Activated naive CD4-positive, alpha-beta T cell treated with anti-CD3 and anti-CD28 coated beads, Interleukin-2, amount 10 ng/mL, durations not matched to agents 7 days and 5 days (primary cell): Measurements from ENCODE around the gene GNB1L.

Experiments
- CTCF ChIA-PET: fragments of 350-600 bp; sonication (Branson Sonifier 250); formaldehyde crosslinking; loops from one replicate; lab custom pipeline; 2021; ENCODE audit warnings: antibody characterized with exemption; lab: Charles Lee
- DNase-seq: peaks from one replicate; pipeline ENCODE4 v3.0.0-alpha.2; 2020
- H3K27ac Mint-ChIP-seq: one replicate; pipeline ENCODE4 v1.8.0; 2021; ENCODE audit warnings: mild to moderate bottlenecking, moderate library complexity, mixed read lengths
- H3K27me3 Mint-ChIP-seq: one replicate; pipeline ENCODE4 v1.8.0; 2021; ENCODE audit warnings: mild to moderate bottlenecking, mixed read lengths
- H3K36me3 Mint-ChIP-seq: one replicate; pipeline ENCODE4 v1.8.0; 2021; ENCODE audit warnings: mixed read lengths
- H3K4me1 Mint-ChIP-seq: one replicate; pipeline ENCODE4 v1.8.0; 2021; ENCODE audit warnings: mixed read lengths
- H3K4me3 Mint-ChIP-seq: one replicate; pipeline ENCODE4 v1.8.0; 2021; ENCODE audit warnings: mild to moderate bottlenecking, moderate library complexity, mixed read lengths
- H3K9me3 Mint-ChIP-seq: one replicate; pipeline ENCODE4 v1.8.0; 2021; ENCODE audit warnings: mixed read lengths

The GNB1L gene

DNA sequence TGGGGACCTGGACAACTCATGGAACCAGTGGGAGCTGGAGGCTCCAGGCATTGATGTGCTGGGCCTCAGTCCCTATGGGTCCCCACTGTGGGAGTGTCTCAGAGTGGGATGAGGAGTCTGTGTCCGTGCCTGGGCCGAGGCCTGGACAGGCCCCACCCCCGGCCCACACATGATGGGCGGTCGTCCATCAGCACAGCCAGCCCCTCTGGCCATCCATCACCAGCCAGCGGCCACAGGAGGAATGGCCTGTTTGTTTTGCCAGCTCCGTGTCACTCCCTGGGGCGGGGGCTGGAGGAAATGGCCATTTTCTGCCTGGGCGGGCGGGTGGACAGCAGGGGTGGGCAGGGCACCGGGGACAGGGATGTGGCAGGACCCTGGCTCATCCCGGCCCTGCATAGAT lies 107.1 kb downstream of the GNB1L start:
- Mint-ChIP-seq H3K27me3 (peaks cover 24% of the 10 kb centered on the region), H3K4me3 (no peak overlapping the region), H3K4me1 (no peaks in the 10 kb centered on the region), H3K36me3 (no peaks in the 10 kb centered on the region), H3K27ac (no peak overlapping the region), H3K9me3 (no peaks in the 10 kb centered on the region)
- CTCF ChIA-PET, result interaction anchor here (1.0 kb wide), 1 partner anchor 17 kb away, joined by 3 read pairs; no protein-coding TSS in a partner anchor
- DNase-seq, result no peak

DNA sequence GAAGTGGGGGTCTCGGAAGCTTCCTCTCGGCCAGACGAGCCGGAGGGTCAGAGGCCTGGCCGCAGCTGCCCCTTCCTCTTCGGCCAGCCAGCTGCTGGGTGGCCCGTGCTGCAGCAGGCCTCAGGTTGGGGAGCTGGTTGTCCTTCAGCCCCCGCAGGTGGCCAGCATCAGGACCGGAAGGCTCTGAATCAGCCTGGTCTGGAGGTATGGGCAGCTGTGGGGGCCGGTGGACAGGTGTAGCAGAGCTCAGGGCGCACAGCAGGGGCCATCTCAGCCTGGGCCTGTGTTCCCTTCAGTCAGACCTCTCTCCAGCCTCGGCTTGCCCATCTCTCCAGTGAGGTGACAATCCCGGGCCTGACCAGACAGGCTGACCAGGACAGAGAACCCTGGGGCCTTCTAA lies 107.9 kb downstream of the GNB1L start:
- Mint-ChIP-seq H3K27me3 (peaks cover 16% of the 10 kb centered on the region), H3K9me3 (no peaks in the 10 kb centered on the region), H3K4me1 (no peaks in the 10 kb centered on the region), H3K27ac (no peak overlapping the region), H3K4me3 (no peak overlapping the region), H3K36me3 (no peaks in the 10 kb centered on the region)
- no peak for DNase-seq
- CTCF ChIA-PET, result interaction anchor here (1.0 to 1.7 kb wide), 2 partner anchors 16 to 17 kb away, joined by 3 to 8 read pairs; no protein-coding TSS in a partner anchor

DNA sequence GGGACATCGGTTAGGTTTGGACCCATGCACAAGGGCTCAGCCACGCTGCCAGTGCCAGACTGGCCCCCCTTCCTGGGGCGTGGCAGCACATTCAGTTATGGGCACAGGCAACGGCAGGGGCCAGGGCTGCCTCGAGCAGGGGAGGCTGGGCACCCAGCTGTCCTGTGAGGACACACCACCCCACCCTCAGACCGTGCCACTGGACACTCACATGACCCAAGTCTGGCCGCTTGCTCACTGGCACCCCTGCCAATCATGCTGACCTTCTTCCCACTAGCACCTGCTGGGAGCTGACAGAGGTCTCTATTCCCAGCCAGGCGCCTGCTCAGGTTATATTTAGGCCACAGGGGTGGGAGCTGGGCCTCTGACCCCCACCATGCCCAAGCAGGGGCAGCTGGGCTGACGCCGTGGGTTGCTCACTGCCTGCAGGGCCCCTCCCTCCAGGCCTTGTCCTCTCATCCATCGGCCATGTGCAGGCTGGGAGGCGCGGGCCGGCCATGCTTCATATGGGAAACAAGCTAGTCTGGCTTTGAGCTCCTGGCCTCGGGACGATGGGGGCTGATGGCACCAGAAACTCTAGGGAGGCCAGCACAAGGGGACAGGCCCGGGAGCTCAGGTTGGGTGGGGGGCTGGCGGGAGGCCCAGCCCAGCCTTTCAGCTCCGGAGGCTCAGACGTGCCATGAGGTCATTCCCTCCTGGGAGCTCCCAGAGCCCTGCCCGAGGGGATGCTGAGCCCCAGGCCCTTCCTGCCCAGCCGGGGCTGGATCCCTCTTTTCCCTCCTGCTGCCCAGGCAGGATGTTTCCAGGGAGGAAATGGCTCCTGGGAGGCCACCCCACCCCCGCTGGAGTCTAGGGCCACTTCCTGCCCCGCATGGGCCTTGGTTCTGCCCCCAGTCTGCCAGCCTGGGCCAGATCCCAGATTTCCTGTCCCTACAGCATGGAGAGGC lies 109.2 kb downstream of the GNB1L start:
- H3K27ac Mint-ChIP-seq, result no peak overlapping the region
- DNase-seq, result no peak
- H3K36me3 Mint-ChIP-seq, result no peaks in the 10 kb centered on the region
- H3K27me3 Mint-ChIP-seq, result peaks cover 8% of the 10 kb centered on the region
- CTCF ChIA-PET, result interaction anchor here (1.7 kb wide), 2 partner anchors 16 to 165 kb away, joined by 6 to 8 read pairs; no protein-coding TSS in a partner anchor
- H3K9me3 Mint-ChIP-seq, result no peaks in the 10 kb centered on the region
- H3K4me1 Mint-ChIP-seq, result no peaks in the 10 kb centered on the region
- H3K4me3 Mint-ChIP-seq, result no peak overlapping the region

DNA sequence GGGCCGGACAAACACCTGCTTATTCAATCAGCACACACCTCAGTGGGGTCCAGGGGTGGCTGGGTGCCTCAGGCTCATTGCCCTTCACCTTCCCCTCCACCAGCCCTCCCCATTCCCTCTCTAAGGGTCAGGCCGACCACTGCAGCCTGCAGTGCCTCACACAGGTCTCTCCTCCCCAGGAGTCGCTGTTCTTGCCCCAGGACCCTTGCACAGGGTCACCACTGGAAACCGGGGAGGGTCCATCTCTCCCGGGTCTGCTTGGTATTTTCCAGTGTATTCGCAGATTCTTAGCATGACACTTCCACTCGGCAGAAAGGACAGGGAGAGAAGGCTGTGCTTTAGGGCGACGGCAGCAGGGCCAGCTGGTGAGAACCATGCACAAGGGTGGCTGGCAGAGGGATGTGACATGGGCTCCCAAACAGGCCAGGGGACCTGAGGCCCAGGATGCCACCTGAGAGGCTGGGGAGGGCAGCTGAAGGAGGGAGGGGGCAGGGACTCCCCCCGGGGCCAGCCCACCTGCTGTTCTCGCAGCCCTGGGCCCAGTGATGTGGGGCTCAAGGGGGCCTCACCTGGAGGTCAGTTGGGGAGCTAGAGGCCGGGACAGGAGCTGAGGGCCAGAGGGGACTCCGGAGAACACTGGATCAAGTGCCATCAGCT lies 110.2 kb downstream of the GNB1L start:
- CTCF ChIA-PET, result interaction anchor here (1.7 kb wide), 1 partner anchor 165 kb away, joined by 6 read pairs; no protein-coding TSS in a partner anchor
- Mint-ChIP-seq H3K27ac (no peak overlapping the region), H3K36me3 (no peaks in the 10 kb centered on the region), H3K9me3 (no peaks in the 10 kb centered on the region), H3K27me3 (peaks cover 8% of the 10 kb centered on the region), H3K4me1 (no peaks in the 10 kb centered on the region), H3K4me3 (no peak overlapping the region)
- no peak for DNase-seq

DNA sequence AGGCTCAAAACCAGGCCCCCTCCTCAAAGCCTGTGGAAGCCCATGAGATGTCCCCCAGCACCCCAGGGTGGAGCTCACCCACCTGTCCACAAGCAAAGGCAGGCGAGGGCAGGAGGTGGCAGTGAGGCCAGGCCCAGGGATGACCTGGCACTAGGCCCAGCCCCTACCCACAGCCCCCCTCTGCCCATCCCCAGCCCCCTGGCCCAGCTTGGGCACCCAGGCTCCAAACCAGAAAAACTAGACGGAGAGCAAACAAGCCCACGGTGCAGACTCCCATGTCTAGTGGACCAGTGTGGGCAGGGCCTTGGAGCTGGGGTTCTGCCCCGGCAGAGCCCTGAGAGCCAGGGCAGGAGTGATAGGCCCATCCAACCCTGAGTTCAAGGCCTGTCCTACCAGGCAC lies 111.0 kb downstream of the GNB1L start:
- Mint-ChIP-seq H3K4me1 (no peaks in the 10 kb centered on the region), H3K27ac (no peak overlapping the region), H3K27me3 (no peaks in the 10 kb centered on the region), H3K9me3 (no peaks in the 10 kb centered on the region), H3K36me3 (no peaks in the 10 kb centered on the region), H3K4me3 (no peak overlapping the region)
- CTCF ChIA-PET, result no interaction called here
- no peak for DNase-seq

DNA sequence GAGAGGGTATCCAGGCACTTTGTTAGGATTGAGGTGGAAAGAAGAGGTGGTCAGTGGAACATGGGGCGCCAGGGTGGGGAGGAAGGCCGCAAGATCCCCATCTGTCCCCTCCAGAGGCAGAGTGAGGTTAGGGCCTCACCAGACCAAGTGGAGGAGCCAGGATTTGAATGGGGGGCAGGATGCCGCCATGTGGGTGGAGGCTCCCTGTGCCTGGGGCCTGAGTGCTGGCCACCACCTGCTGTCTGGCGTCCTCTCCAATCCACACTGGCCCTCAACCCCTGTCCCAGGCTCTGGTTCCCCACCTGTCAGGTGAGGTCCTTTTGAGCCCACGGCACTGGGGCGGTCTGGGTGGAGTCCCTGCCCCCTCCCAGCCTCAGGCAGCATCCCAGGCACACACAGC lies 111.6 kb downstream of the GNB1L start:
- no peak for DNase-seq
- Mint-ChIP-seq H3K27ac (no peak overlapping the region), H3K36me3 (no peaks in the 10 kb centered on the region), H3K9me3 (no peaks in the 10 kb centered on the region), H3K27me3 (no peaks in the 10 kb centered on the region), H3K4me3 (no peak overlapping the region), H3K4me1 (no peaks in the 10 kb centered on the region)
- CTCF ChIA-PET, result no interaction called here

DNA sequence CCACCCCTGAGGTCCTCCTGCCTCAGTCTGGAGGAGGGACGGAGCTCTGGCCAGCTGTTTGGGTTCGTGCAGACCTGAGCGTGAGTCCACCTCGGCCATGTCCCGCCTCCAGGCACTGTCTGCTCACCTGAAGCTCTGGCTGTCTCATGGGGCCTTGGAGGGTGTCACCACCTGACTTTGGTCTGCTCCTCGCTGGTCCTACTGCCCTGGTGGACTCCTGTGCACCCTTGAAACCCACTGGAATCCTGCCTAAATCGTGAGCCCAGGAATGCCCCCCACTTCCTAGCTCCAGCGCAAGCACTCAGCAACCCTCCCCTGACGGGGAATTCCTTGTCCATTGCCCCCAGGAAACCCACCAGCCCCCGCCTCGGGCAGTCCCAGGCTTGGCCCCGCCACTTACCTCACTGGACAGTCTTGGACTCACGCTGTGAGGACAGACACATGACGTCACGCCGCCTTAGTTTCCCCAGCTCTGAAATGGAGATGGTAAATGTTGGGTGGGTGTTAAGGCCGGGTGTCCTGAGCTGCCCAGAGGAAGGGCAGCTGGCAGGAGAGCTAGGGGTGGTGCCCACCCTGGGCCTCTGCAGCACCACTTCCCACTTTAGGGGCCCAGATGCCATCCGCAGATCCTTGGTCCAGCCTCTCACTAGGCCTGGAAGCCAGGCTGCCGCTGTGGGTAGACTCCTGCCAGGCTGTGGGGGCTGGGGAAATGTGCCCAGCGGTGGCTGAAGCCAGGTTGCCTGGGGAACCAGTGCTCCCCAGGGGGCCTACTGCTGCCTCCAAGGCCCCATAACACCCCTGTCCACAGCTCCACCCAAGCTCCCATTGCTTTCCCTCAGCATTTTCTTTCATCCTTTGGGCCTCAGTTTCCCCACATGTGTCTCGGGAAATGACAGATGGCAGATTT lies 112.3 kb downstream of the GNB1L start:
- Mint-ChIP-seq H3K4me1 (no peaks in the 10 kb centered on the region), H3K27me3 (no peaks in the 10 kb centered on the region), H3K9me3 (no peaks in the 10 kb centered on the region), H3K27ac (no peak overlapping the region), H3K36me3 (no peaks in the 10 kb centered on the region), H3K4me3 (no peak overlapping the region)
- CTCF ChIA-PET, result interaction anchor here (0.7 to 1.1 kb wide), 3 partner anchors 12 to 168 kb away, joined by 3 to 4 read pairs (median 4); no protein-coding TSS in a partner anchor
- DNase-seq, result no peak

DNA sequence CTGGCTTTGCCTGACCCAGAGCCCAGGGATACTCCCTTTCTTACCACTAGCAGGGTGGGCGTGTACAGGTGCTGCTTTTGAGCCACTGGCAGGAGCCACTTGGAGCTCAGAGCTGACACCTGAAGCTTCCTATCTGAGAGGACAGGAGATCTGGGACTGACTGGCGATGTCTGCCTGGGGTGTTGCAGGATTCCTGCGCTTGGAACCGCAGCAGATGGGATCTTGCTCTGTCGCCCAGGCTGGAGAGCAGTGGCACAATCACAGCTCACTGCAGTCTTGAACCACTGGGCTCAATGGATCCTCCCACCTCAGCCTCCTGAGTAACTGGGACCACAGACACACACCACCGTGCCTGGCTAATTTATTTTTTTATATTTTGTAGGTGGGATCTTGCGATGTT lies 113.6 kb downstream of the GNB1L start:
- H3K9me3 Mint-ChIP-seq, result no peaks in the 10 kb centered on the region
- no peaks in the 10 kb centered on the region for H3K27me3 Mint-ChIP-seq
- no peak overlapping the region for H3K4me3 Mint-ChIP-seq
- no peaks in the 10 kb centered on the region for H3K4me1 Mint-ChIP-seq
- H3K27ac Mint-ChIP-seq, result no peak overlapping the region
- H3K36me3 Mint-ChIP-seq, result no peaks in the 10 kb centered on the region
- CTCF ChIA-PET, result interaction anchor here (1.4 to 2.3 kb wide), 2 partner anchors 8 to 11 kb away, joined by 3 to 9 read pairs; no protein-coding TSS in a partner anchor
- no peak for DNase-seq

DNA sequence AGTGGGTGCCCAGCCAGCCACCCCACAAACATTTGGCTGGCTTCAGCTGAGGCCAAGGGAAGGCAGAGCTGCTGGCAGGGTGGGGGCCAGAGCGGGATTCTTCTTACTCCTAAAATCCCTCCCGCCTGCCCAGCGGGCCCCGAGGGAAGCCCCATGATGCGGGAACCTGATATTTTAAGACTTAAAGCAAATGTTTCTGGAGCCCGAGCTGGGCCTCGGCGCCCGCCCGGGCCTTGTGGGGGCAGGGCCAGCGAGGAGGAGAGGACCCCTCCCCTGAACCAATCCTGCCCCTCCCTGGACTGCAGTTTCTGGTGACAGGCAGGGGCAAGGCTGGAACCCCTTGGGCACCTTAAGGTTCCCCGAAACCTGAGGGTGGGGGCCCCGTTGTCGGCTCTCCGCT lies 114.1 kb downstream of the GNB1L start:
- Mint-ChIP-seq H3K4me3 (no peak overlapping the region), H3K36me3 (no peaks in the 10 kb centered on the region)
- CTCF ChIA-PET, result interaction anchor here (1.4 to 2.3 kb wide), 2 partner anchors 8 to 10 kb away, joined by 3 to 9 read pairs; no protein-coding TSS in a partner anchor

DNA sequence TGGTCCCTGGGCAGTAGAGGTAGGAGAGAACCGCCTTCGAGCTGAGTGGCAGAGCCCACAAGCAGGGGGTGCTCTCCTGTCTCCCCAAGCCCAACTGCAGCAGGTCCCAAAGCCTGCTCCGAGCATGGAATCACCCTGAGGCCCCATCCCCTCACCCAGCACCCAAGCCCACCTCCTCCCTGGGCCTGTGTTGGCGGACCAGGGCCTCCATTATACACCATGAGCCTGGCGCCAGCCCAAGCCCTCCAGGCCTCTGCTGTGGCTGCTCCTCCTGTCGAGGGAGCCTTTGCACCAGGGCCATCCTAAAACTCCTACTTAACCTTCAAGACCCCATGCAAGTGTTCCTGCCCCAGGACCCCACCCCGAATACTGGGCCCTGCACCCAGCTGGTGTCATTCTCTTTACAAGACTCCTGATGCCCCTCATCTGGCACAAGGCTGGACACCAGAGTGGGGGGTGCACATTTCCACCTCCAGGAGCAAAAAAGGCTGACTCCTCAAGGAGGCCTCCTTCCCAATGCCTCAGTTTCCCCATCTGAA lies 114.7 kb downstream of the GNB1L start:
- peaks cover under 1% of the 10 kb centered on the region for H3K27me3 Mint-ChIP-seq
- H3K36me3 Mint-ChIP-seq, result no peaks in the 10 kb centered on the region
- H3K4me1 Mint-ChIP-seq, result no peaks in the 10 kb centered on the region
- CTCF ChIA-PET, result interaction anchor here (2.3 kb wide), 1 partner anchor 10 kb away, joined by 9 read pairs; no protein-coding TSS in a partner anchor
- no peaks in the 10 kb centered on the region for H3K9me3 Mint-ChIP-seq
- H3K4me3 Mint-ChIP-seq, result no peak overlapping the region
- DNase-seq, result no peak
- H3K27ac Mint-ChIP-seq, result no peak overlapping the region

More for the DNA sequence above, 114.1 kb downstream of the GNB1L start:
- Mint-ChIP-seq H3K27me3 (no peaks in the 10 kb centered on the region), H3K9me3 (no peaks in the 10 kb centered on the region), H3K4me1 (no peaks in the 10 kb centered on the region), H3K27ac (no peak overlapping the region)
- no peak for DNase-seq

DNA sequence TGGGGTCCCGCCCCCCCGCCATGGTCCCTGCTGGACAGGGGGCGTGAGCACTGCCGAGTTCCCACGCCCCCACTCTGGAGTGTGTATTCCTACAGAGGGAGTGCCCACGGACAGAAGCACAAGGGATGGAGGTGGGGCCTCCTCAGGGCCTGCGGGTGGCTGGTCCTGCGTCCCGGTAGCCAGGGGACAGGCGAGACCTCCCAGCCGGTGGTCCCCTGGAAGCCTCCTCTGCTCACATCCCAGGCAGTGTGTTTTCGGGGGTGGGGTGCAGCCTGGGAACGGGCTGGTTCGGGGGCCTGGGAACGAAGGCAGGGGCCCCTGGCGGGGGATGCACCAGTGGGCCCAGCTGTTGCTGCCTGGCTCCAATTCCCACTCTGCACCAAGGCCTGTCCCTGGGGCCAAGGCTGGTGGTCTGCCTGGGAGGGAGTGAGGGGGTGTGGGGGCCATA lies 115.2 kb downstream of the GNB1L start:
- Mint-ChIP-seq H3K4me3 (no peak overlapping the region), H3K9me3 (no peaks in the 10 kb centered on the region), H3K36me3 (no peaks in the 10 kb centered on the region), H3K27ac (no peak overlapping the region), H3K27me3 (peaks cover 6% of the 10 kb centered on the region), H3K4me1 (no peaks in the 10 kb centered on the region)
- no peak for DNase-seq
- CTCF ChIA-PET, result interaction anchor here (2.3 kb wide), 1 partner anchor 9 kb away, joined by 9 read pairs; no protein-coding TSS in a partner anchor

DNA sequence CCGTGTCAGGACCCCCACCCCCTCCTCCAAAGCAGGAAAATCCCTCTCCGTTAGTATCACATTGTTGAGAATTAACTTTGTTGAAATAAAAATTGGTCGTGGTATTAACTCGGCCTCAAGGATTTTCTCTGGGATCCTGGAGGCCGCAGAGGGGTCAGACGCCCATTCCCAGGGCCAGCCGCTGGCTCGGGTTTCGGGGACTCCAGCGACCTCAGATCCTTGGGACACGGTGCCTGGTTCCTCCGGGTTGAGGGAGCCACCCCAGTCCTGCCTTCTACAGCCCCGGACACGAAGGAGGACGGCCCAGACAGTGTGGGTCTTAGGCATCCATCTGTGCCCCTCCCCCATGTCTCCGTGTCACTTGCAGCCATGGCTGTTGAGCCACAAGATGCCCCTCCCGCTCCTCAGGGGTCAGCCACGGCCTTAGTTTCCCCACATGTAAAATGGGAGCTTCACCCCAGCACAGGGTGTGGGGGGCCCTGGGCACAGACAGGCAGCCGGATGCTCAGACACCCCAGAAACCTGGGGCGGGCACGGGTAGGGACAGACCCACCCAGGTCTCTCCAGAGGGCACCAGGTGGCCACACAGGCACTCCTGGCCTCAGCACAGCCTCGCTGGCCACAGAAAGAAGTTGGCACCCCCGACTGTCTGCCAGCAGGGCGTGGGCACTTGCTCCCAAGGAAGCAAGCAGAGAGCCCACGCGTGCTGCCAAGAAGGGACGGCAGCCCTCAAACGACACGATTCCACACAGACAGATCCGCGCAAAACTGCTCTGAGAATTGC lies 115.8 kb downstream of the GNB1L start:
- H3K9me3 Mint-ChIP-seq, result no peaks in the 10 kb centered on the region
- peaks cover 6% of the 10 kb centered on the region for H3K27me3 Mint-ChIP-seq
- CTCF ChIA-PET, result interaction anchor here (2.3 kb wide), 1 partner anchor 9 kb away, joined by 9 read pairs; no protein-coding TSS in a partner anchor
- H3K27ac Mint-ChIP-seq, result no peak overlapping the region
- no peak for DNase-seq
- no peak overlapping the region for H3K4me3 Mint-ChIP-seq
- H3K36me3 Mint-ChIP-seq, result no peaks in the 10 kb centered on the region
- H3K4me1 Mint-ChIP-seq, result no peaks in the 10 kb centered on the region
